ENCODE measurements around the gene CACNB2. TPM values are rescaled to one million over a fixed set of nuclear protein-coding genes. Genes with fewer than 3 reads are reported as not detected.

CACNB2 gene
- polyA plus RNA-seq, 6 donors from 2014 or later = 0.16 to 0.73 (median 0.41) TPM; not detected in 1

DNA sequence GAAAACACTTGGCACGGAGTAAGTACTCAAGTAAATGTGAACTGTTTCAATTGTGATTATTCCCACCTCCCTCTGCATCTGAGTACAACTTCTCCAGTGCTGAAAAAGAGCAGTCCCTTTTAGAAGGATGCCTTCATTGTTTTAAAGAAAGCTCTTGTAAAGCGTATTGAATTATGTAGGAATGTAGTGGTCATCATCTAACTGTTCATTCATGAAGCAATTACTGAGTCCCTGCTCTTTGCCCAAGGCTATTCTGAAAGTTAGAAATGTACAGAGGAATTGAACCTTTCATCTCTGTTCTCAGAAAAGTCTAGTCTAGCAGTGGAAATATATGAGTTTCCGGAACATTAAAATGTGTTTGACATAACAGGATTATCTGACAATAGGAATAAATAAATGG, 127.8 kb downstream of the CACNB2 start:
- no peak overlapping the region for H3K4me3 Mint-ChIP-seq
- no peaks in the 10 kb centered on the region for H3K36me3 Mint-ChIP-seq
- no peaks in the 10 kb centered on the region for H3K9me3 Mint-ChIP-seq
- H3K4me1 Mint-ChIP-seq = no peaks in the 10 kb centered on the region
- peaks cover 0 to 2% (median 0%) of the 10 kb centered on the region in 3 donors for H3K27me3 Mint-ChIP-seq
- no peak overlapping the region for H3K27ac Mint-ChIP-seq
- no peak for DNase-seq
- ATAC-seq (ENCODE audit: low read depth in 2 of 2) = no peak

DNA sequence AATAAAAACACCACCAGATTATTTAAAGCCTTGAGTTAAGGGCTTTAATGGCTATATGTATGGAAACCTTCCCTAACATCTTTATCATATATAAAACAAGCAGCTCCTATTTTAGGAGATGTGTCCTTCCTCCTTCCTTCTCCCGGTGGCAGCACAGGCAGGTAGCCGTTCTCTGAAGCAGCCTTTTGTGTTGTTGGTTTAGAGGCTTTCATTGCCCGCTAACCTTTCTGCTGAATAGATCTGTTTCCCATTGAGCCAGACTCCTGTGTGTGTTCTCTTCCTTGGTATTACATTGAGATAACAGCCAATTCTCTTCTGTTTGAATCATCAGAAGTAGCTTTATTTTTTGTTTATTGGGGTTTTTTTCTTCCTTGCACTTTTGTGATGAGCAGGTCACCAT, 131.3 kb downstream of the CACNB2 start:
- ATAC-seq (ENCODE audit: low read depth in 2 of 2) = no peak
- Mint-ChIP-seq H3K36me3 (no peaks in the 10 kb centered on the region), H3K27ac (no peak overlapping the region), H3K9me3 (no peaks in the 10 kb centered on the region), H3K27me3 (peaks cover 0 to 4% (median 3%) of the 10 kb centered on the region in 3 donors), H3K4me1 (no peaks in the 10 kb centered on the region), H3K4me3 (no peak overlapping the region)
- DNase-seq = no peak

- Mint-ChIP-seq H3K4me3 (no peak overlapping the region), H3K27me3 (peaks cover 0 to 4% (median 3%) of the 10 kb centered on the region in 3 donors), H3K9me3 (no peaks in the 10 kb centered on the region), H3K36me3 (no peaks in the 10 kb centered on the region), H3K27ac (no peak overlapping the region), H3K4me1 (no peaks in the 10 kb centered on the region)
- no peak for DNase-seq
- no peak for ATAC-seq (ENCODE audit: low read depth in 2 of 2)
Observed at GRCh38 chr10:18273039-18273438, 132.8 kb downstream of the CACNB2 start.

DNA sequence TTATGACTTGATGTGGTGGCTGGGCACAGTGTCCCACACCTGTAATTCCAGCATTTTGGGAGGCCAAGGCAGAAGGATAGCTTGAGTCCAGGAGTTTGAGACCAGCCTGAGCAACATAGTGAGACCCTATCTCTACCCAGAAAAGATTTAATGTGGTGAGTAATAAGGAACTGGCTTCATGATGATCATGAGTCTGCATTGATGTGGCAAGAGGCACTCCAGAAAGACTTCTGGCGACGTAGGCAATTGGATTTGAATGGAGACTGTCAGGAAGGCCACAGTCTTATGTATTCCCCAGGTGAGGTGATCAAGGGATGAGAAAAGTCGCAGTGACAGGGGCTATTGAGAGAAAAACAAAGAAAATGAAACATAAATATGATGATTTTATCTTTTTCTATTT, 138.0 kb downstream of the CACNB2 start:
- no peak for DNase-seq
- peaks cover 0 to 3% (median under 1%) of the 10 kb centered on the region in 3 donors for H3K27me3 Mint-ChIP-seq
- no peaks in the 10 kb centered on the region for H3K36me3 Mint-ChIP-seq
- no peaks in the 10 kb centered on the region for H3K9me3 Mint-ChIP-seq
- H3K4me1 Mint-ChIP-seq = no peaks in the 10 kb centered on the region
- no peak overlapping the region for H3K4me3 Mint-ChIP-seq
- ATAC-seq (ENCODE audit: low read depth in 2 of 2) = no peak
- no peak overlapping the region for H3K27ac Mint-ChIP-seq

GRCh38 chr10:18279173-18279572, 138.9 kb downstream of the CACNB2 start:
- no peaks in the 10 kb centered on the region for H3K4me1 Mint-ChIP-seq
- H3K27me3 Mint-ChIP-seq = peaks cover 0 to 3% (median 0%) of the 10 kb centered on the region in 3 donors
- H3K4me3 Mint-ChIP-seq = no peak overlapping the region
- no peak overlapping the region for H3K27ac Mint-ChIP-seq
- no peaks in the 10 kb centered on the region for H3K36me3 Mint-ChIP-seq
- DNase-seq (no peak), ATAC-seq (ENCODE audit: low read depth in 2 of 2) (no peak)
- H3K9me3 Mint-ChIP-seq = no peaks in the 10 kb centered on the region

DNA sequence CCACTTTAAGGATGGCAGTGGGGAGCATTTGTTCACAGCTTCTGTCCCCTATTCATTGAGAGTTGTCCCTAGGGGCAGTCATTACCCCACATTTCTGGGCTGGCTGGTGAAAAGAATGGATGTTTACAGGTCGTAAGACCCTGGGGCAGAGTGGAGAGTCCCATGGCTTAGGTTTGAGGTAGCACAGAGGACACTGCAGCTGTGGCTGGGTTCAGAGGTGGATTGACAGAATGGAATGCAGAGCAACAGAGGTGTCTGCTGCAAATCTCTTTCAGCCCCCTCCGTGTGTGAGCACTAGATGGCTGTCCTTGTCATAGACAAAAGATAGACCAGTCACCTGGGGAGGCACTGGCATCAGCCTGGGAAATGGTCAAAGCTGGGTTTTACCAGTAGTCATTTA, 141.9 kb downstream of the CACNB2 start:
- ATAC-seq (ENCODE audit: low read depth in 2 of 2) = no peak
- H3K27ac Mint-ChIP-seq = no peak overlapping the region
- H3K36me3 Mint-ChIP-seq = no peaks in the 10 kb centered on the region
- H3K27me3 Mint-ChIP-seq = no peaks in the 10 kb centered on the region
- H3K4me3 Mint-ChIP-seq = no peak overlapping the region
- no peaks in the 10 kb centered on the region for H3K9me3 Mint-ChIP-seq
- no peaks in the 10 kb centered on the region for H3K4me1 Mint-ChIP-seq
- no peak for DNase-seq

DNA sequence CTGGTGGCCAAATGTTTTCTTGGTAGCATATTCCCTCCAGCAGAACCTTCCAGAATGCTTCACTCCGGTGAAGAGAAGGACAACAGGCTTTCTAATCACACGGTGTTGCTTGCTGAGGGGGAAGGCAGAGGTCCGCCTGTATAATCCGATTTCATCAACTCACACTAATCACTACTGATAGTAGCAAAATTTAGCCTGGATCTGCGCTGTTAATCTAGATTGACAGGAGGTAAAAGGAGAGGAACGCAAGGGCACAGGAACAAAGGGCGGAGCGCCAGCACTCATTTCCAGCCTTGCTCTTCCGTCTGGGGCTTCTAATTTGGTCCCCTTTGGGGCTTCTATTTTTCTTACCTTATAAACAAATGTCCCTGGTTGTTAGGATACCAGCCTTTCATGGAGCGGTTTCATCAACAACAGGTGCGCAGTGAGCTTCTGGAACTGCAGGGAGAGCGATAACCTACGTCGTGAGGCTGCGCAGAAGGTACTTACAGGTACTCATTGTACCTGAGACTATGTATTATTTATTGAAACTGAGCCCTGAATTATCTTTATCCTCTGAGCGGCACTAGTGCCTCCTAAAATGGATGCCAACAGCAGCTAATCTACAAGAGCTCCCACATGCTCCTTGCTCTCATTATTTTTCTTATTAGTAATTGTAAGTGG, 150.6 kb downstream of the CACNB2 start:
- H3K9me3 Mint-ChIP-seq = no peaks in the 10 kb centered on the region
- no peaks in the 10 kb centered on the region for H3K36me3 Mint-ChIP-seq
- no peak overlapping the region for H3K4me3 Mint-ChIP-seq
- DNase-seq (no peak), ATAC-seq (ENCODE audit: low read depth in 2 of 2) (no peak)
- no peak overlapping the region for H3K27ac Mint-ChIP-seq
- H3K27me3 Mint-ChIP-seq = no peaks in the 10 kb centered on the region
- H3K4me1 Mint-ChIP-seq = peaks cover 0 to 7% (median 4%) of the 10 kb centered on the region in 3 donors

DNA sequence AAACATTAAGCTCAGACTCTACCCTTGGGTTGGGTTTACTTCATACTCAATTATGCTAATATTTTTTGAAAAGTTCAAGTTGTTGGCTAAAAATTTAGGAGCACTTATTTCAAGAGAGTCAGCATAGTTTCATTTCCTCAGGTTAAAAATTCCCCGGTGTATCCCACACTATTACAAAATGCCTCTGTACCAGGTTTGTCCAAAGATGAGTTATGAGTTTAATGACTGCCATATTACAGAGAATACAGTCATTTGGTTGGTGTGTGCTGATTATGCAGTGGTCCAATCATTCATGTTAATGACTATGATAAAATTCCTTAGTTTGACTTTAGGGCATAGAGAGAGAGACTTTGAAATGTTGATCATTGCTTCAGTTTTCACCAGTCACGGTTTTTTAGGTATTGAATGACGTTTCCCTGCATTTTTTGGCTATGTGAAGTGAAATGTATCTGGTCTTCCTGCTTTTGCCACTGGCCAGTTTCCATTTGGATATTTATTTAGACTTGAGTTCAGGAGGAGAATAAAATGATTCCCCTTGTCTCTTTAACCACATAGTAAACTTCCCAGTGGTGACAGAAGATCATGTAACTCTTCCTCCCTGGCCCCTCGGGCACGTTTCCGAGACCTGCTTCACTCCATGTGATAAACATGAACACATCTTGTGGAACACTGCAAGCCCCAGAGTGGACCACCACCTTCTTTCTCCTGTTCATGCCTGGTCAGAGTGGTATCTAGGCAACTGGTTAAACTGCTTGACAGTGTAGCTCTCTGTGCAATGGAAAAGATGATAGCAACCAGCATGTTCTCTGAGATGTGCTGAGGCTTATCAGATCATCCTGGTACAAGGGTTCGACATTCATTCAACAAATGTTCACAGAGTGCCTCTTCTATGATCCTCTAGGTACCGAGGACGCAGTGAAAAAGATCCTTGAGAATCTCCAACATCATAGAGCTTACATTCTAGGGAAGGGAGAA, 153.6 kb downstream of the CACNB2 start:
- ATAC-seq (ENCODE audit: low read depth in 2 of 2) (no peak), DNase-seq (no peak)
- Mint-ChIP-seq H3K27me3 (peaks cover 0 to 6% (median 0%) of the 10 kb centered on the region in 3 donors), H3K9me3 (no peaks in the 10 kb centered on the region), H3K36me3 (no peaks in the 10 kb centered on the region), H3K27ac (peak overlapping the region in 1 of 6 donors; percentile 4), H3K4me3 (no peak overlapping the region), H3K4me1 (peaks cover 0 to 7% (median 4%) of the 10 kb centered on the region in 3 donors)

DNA sequence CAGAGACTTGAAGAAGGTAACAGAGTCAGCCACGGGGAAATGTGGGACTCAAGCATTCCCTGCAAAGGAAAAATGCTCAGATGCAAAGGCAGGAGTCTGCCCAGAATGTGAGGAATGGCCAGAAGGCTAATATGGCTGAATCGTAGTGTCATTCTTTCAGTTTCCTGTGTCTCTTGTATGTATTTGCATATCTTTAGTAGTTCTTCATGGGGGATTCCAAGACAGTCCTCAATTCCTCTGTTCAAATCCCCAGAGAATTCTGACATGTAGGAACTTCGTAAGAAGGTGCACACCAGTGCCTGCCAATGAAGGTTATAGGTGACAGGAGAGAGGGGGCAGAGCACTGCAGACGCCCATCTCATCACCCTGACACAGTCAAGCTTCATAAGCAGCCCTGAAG, 154.4 kb downstream of the CACNB2 start:
- H3K9me3 Mint-ChIP-seq = no peaks in the 10 kb centered on the region
- DNase-seq (peak; percentile 1), ATAC-seq (ENCODE audit: low read depth in 2 of 2) (peak in 1 of 2 donors; percentile 45)
- H3K27ac Mint-ChIP-seq = peak overlapping the region in 1 of 6 donors; percentile 12
- H3K4me3 Mint-ChIP-seq = peak overlapping the region in 1 of 8 donors; percentile 17
- H3K4me1 Mint-ChIP-seq = peaks cover 0 to 7% (median 4%) of the 10 kb centered on the region in 3 donors
- H3K36me3 Mint-ChIP-seq = no peaks in the 10 kb centered on the region
- H3K27me3 Mint-ChIP-seq = peaks cover 0 to 6% (median 0%) of the 10 kb centered on the region in 3 donors

- DNase-seq (no peak), ATAC-seq (ENCODE audit: low read depth in 2 of 2) (no peak)
- Mint-ChIP-seq H3K27ac (no peak overlapping the region), H3K4me1 (peaks cover 0 to 7% (median 4%) of the 10 kb centered on the region in 3 donors), H3K4me3 (no peak overlapping the region), H3K27me3 (peaks cover 0 to 6% (median 0%) of the 10 kb centered on the region in 3 donors), H3K36me3 (no peaks in the 10 kb centered on the region), H3K9me3 (no peaks in the 10 kb centered on the region)
Observed at GRCh38 chr10:18297659-18298058, 157.4 kb downstream of the CACNB2 start.

DNA sequence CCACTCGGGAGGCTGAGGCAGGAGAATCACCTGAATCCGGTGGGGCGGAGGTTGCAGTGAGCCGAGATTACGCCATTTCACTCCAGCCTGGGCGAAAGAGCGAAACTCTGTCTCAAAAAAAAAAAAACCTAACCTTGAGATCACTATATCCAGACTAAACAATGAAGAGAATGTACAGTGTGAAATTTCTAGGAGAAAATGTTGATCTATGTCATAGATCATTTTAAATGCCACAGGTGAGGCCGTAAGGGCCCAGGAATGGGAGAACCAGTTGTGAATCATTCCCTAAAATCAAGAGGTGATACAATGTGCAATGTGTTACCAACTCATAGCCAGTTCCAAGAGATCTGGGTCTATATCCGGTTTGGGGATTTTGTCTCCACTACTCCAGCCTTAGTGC, 158.0 kb downstream of the CACNB2 start:
- ATAC-seq (ENCODE audit: low read depth in 2 of 2) = no peak
- H3K36me3 Mint-ChIP-seq = no peaks in the 10 kb centered on the region

DNA sequence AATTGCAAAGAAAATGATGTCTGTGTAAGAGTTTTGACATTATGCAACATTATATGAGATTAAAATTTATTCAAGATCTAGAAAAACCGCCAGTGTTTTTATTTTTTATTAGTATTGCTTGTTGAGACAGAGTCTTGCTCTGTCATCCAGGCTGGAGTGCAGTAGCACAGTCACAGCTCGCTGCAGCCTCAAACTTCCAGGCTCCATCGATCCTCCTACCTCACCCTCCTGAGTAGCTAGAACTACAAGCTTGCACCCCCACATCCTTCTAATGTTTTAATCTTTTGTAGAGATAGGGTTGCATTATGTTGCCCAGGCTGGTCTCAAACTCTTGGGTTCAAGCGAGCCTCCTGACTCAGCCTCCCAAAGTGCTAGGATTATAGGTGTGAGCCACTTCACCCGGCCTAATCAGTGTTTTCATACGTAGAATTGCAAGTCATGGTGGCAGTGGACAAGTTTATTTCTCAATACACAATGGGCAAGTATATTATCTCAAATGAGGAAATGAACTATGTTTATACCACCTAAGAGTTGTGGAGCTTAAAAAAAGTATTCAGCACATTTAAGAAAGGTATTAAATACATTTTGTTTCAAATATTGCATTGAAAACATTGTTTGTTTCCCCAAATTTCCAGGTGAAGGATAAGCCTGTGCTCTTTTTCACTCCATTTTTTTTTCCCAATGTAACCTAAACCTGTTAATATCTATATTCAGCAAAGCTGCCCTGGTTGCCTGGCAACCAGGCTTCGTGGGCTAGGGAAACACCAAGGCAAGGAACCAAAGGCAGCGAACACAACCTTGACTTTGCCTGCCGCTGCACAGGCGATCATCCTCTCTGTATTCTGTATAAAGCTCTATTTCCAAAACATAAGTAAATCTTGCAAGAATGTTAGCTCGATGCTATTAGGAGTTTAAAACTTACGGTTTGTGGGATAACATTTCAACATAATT, 163.9 kb downstream of the CACNB2 start:
- DNase-seq = no peak
- H3K9me3 Mint-ChIP-seq = peaks cover 0 to 9% (median 0%) of the 10 kb centered on the region in 7 donors
- peaks cover 0 to 7% (median 0%) of the 10 kb centered on the region in 3 donors for H3K27me3 Mint-ChIP-seq
- H3K36me3 Mint-ChIP-seq = no peaks in the 10 kb centered on the region
- no peak for ATAC-seq (ENCODE audit: low read depth in 2 of 2)
- no peaks in the 10 kb centered on the region for H3K4me1 Mint-ChIP-seq
- H3K4me3 Mint-ChIP-seq = no peak overlapping the region
- H3K27ac Mint-ChIP-seq = peak overlapping the region in 1 of 6 donors; percentile 63

More for the DNA sequence above, 158.0 kb downstream of the CACNB2 start:
- no peak for DNase-seq
- peaks cover 0 to 7% (median 4%) of the 10 kb centered on the region in 3 donors for H3K4me1 Mint-ChIP-seq
- H3K27me3 Mint-ChIP-seq = peaks cover 0 to 6% (median 0%) of the 10 kb centered on the region in 3 donors
- no peaks in the 10 kb centered on the region for H3K9me3 Mint-ChIP-seq
- H3K27ac Mint-ChIP-seq = peak overlapping the region in 1 of 6 donors; percentile 33
- no peak overlapping the region for H3K4me3 Mint-ChIP-seq

- DNase-seq = no peak
- Mint-ChIP-seq H3K4me3 (no peak overlapping the region), H3K4me1 (no peaks in the 10 kb centered on the region), H3K36me3 (no peaks in the 10 kb centered on the region), H3K9me3 (peaks cover 0 to 9% (median 0%) of the 10 kb centered on the region in 7 donors), H3K27ac (no peak overlapping the region), H3K27me3 (peaks cover 0 to 9% (median 0%) of the 10 kb centered on the region in 3 donors)
- no peak for ATAC-seq (ENCODE audit: low read depth in 2 of 2)
Observed at GRCh38 chr10:18306031-18306430, 165.8 kb downstream of the CACNB2 start.

All from naive B cell (primary cell).